ENCODE results near the gene YAP1.

DNA sequence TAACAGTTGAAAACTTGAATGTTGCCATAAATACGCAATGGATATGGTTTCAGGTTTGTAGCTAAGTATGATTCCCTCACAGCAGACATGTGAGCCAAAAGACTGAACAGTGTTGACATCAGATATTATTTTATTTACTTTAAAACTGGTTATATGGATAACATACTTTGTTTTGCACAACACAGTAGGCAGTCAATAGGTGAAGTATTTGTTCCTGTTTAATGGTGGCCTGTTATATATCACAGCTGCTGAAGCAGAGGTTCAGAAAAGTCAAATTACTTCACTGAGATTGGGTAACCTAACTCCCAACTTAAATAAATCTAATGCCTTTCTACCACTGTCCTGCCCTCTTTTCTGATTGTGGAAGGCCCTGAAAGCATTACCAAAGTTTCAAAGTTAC, 44.6 kb downstream of the YAP1 start:
- TF ChIP-seq, protein P1, sequence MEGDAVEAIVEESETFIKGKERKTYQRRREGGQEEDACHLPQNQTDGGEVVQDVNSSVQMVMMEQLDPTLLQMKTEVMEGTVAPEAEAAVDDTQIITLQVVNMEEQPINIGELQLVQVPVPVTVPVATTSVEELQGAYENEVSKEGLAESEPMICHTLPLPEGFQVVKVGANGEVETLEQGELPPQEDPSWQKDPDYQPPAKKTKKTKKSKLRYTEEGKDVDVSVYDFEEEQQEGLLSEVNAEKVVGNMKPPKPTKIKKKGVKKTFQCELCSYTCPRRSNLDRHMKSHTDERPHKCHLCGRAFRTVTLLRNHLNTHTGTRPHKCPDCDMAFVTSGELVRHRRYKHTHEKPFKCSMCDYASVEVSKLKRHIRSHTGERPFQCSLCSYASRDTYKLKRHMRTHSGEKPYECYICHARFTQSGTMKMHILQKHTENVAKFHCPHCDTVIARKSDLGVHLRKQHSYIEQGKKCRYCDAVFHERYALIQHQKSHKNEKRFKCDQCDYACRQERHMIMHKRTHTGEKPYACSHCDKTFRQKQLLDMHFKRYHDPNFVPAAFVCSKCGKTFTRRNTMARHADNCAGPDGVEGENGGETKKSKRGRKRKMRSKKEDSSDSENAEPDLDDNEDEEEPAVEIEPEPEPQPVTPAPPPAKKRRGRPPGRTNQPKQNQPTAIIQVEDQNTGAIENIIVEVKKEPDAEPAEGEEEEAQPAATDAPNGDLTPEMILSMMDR (tag by site-specific recombination; IDR thresholded peaks at IDR 0.05), result no peak
- TF ChIP-seq ZNF292 (tag by site-specific recombination; IDR thresholded peaks at IDR 0.05; ENCODE audit: borderline replicate concordance, low read depth) (no peak), IKZF3 (tag by site-specific recombination; IDR thresholded peaks at IDR 0.05) (no peak), ZNF76 (tag by site-specific recombination; IDR thresholded peaks at IDR 0.05; ENCODE audit: borderline replicate concordance, low read depth) (no peak), REPIN1 (tag by site-specific recombination; IDR thresholded peaks at IDR 0.05; ENCODE audit: low read depth) (no peak), ZNF830 (tag by site-specific recombination; IDR thresholded peaks at IDR 0.05; ENCODE audit: low read depth) (no peak), SP2 (tag by site-specific recombination; IDR thresholded peaks at IDR 0.05) (no peak), ZNF133 (tag by site-specific recombination; IDR thresholded peaks at IDR 0.05) (no peak), ZNF274 (IDR thresholded peaks at IDR 0.05; ENCODE audit: low read length) (no peak), ZNF274 (tag by site-specific recombination; IDR thresholded peaks at IDR 0.05; ENCODE audit: borderline replicate concordance) (no peak), ZNF302 (tag by site-specific recombination; IDR thresholded peaks at IDR 0.05; ENCODE audit: low read depth) (no peak), ZBTB8A (tag by site-specific recombination; IDR thresholded peaks at IDR 0.05) (no peak), ZNF19 (tag by site-specific recombination; IDR thresholded peaks at IDR 0.05; ENCODE audit: low read depth) (no peak)
- TF ChIP-seq, protein P2, sequence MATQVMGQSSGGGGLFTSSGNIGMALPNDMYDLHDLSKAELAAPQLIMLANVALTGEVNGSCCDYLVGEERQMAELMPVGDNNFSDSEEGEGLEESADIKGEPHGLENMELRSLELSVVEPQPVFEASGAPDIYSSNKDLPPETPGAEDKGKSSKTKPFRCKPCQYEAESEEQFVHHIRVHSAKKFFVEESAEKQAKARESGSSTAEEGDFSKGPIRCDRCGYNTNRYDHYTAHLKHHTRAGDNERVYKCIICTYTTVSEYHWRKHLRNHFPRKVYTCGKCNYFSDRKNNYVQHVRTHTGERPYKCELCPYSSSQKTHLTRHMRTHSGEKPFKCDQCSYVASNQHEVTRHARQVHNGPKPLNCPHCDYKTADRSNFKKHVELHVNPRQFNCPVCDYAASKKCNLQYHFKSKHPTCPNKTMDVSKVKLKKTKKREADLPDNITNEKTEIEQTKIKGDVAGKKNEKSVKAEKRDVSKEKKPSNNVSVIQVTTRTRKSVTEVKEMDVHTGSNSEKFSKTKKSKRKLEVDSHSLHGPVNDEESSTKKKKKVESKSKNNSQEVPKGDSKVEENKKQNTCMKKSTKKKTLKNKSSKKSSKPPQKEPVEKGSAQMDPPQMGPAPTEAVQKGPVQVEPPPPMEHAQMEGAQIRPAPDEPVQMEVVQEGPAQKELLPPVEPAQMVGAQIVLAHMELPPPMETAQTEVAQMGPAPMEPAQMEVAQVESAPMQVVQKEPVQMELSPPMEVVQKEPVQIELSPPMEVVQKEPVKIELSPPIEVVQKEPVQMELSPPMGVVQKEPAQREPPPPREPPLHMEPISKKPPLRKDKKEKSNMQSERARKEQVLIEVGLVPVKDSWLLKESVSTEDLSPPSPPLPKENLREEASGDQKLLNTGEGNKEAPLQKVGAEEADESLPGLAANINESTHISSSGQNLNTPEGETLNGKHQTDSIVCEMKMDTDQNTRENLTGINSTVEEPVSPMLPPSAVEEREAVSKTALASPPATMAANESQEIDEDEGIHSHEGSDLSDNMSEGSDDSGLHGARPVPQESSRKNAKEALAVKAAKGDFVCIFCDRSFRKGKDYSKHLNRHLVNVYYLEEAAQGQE (tag by site-specific recombination; IDR thresholded peaks at IDR 0.05), result no peak

All from HEK293 (cell line).